NCI-H526 treated with DMSO at 0.1 percent for 48 hours (cell line): ENCODE measurements around the gene NEBL.

ENCODE experiments used
- DNase-seq: peaks from one replicate; lab custom pipeline; 2025; lab: John Stamatoyannopoulos, UW

The NEBL gene

DNA sequence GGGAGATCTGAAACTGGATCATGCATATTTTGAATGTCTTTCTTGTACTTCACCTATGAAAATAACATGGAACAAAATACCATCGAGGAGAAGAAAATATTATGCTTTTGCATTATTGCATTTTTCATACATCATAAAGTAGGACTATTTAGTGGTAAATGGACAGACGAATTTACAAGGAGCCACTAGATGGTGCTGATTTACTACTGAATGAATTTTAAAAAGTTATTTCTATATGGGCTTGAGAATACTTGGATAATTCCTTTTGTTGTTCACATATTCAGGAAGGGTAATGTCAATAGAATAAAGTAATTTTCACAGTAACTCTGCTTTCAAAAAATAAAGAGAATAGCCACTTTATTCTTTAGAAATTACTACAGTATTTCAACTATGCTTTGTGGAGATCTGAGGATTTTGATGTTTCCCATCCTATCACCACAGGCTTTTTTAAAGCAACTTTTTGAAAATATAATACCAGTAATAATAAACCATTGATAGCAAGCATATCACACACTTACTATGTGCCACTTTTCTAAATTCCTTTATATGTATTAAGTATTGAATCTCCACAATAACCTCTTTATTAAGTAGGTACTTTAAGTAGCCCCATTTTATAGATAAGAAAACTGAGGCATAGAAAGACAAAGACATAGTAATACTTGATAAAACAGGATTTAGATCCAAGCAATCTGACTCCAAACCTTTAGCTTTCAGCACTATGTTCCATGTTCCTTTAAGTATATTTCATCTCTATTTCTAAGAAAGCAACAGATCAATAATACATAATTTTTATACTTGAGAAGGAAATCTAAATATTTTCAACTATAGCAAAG lies 38.6 kb downstream of the NEBL start:
- peak; percentile 10 for DNase-seq

DNA sequence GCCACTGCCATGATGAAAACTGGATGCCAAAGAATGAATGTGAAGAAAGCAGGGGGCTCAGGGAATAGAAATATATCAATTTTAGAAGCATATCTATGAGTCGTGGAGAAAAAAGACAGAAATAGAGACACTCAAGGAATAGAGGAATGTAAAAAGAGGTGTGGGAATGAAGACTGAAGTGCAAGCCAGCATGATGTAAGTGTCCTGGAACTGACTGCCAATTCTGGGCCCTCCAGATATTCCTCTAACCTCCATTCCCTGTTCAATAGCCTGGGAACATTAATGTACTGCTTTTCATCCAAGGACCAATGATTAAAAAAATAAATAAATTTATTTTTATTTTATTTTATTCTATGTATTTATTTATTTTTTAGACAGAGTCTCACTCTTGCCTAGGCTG lies 40.6 kb downstream of the NEBL start:
- DNase-seq = no peak

GRCh38 chr10:20855398-20856038 lies 41.6 kb downstream of the NEBL start:
- no peak for DNase-seq

GRCh38 chr10:20853276-20853675 lies 43.8 kb downstream of the NEBL start:
- no peak for DNase-seq

DNA sequence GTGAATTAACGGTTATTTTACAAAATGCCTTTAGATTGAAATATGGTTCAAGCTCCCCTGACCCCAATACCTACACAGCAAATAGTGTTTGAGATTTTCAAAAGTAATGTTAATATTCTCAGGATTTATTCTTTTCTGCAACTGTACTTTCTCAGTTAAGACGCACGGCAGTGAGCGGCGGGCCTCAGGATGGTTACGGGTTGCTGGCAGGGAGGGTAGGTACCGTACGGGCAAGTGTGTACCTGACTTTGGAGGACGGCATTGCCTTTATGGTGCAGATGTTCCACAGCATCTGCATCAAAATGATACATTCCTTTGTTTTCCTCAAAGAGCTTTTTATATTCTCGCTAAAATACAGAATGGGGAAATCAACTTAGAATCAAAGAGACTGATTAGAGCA lies 44.8 kb downstream of the NEBL start:
- no peak for DNase-seq

DNA sequence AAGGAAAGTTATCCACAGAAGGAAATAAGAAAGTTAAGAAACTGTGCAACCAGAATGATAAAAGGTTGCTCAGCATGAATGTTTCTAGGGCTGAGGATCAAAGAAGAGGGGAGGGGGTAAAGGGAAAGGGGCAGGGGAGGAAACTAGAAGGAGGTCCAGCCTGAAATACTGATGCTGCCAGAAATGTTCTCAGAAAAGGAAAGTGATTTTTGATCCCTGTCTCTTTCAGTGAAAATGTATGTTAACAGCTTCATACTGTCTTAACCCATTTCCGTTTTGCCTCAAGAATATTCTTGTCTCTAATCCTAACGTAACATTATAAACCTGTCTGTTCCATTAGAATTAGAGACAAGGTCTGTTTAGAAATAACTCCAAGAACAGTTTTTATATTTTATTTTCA lies 49.6 kb downstream of the NEBL start:
- DNase-seq = no peak

DNA sequence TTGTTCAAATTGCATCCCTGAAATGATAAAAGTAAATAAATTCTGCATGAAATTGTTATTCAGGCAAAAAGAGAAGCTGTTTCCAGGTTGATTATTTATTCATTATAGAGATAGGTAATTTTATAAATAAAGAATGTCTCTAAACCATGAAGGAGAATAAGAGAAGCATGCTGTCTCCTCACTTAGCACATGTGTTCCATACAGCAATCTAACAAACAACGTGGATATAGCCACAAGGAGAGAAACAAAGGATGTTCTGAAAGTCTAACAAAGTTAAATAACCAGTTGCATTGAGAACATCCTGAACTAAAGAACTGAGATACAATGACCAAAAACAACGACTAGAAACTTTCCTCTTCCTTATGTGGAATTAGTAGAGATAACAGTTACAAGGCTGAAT lies 50.8 kb downstream of the NEBL start:
- no peak for DNase-seq

DNA sequence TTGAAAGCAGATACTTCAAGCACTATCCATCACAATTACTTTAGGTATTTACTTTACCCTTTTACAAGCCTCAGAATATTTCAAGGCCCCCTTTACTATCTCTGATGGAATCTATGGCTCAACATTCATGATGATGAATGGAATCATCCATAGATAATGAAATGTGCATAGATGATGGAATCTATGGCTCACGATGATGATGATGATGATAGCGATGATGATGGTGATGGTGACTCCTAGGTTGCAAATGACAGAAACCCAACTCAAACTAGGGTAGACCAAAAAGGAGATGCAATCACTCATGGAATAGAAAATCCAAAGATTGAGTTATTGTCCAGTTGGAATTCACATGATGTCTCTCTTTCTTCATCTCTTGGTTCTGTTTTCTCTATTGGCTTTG lies 55.7 kb downstream of the NEBL start:
- no peak for DNase-seq

- no peak for DNase-seq
Observed at GRCh38 chr10:20839910-20840309, 57.2 kb downstream of the NEBL start.

GRCh38 chr10:20839141-20839540 lies 58.0 kb downstream of the NEBL start:
- no peak for DNase-seq

- no peak for DNase-seq
Observed at GRCh38 chr10:20836401-20836800, 60.7 kb downstream of the NEBL start.

DNA sequence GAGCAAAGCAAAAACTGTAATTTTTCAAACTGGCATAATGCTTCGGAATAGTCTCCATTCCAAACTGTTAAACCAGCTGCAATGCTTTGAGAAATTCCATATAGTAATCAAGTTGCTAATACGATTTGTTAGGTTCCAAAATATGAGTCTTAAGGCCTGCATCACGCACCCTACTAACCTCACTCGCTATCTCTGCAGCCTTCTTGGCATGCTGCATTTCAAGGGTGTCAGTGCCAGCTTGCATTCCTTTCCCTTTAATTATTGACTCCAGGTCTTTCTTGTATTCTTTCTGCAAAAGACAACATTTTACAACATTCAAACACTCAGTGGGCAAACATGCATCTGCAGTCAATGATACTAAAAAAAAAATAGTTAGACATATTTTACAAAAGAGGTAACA lies 61.8 kb downstream of the NEBL start:
- no peak for DNase-seq

GRCh38 chr10:20834825-20835224 lies 62.3 kb downstream of the NEBL start:
- no peak for DNase-seq

- DNase-seq = no peak
Observed at GRCh38 chr10:20822825-20823224, 74.3 kb downstream of the NEBL start.

GRCh38 chr10:20817646-20818045 lies 79.5 kb downstream of the NEBL start:
- DNase-seq = no peak

GRCh38 chr10:20817116-20817515 lies 80.0 kb downstream of the NEBL start:
- DNase-seq = no peak

DNA sequence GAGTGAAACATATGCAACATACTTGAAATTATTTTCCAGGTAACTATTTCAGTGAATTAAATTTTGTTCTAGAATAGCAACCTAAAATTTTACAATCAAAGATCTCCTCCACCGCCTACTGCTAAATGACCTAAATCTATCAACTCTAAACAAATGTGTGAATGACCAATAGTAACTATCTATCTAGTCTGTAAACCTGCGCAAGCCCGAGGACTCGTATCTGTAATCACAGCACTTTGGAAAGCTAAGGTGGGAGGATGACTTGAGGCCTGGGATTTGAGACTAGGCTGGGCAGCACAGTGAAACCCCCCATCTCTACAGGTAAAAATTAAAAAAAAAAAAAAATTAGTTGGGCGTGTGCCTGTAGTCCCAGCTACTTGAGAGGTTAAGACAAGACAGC lies 83.0 kb downstream of the NEBL start:
- DNase-seq = no peak

- no peak for DNase-seq
Observed at GRCh38 chr10:20811131-20811530, 86.0 kb downstream of the NEBL start.

- DNase-seq = no peak
Observed at GRCh38 chr10:20809631-20810030, 87.5 kb downstream of the NEBL start.

- no peak for DNase-seq
Observed at GRCh38 chr10:20806487-20806886, 90.6 kb downstream of the NEBL start.

DNA sequence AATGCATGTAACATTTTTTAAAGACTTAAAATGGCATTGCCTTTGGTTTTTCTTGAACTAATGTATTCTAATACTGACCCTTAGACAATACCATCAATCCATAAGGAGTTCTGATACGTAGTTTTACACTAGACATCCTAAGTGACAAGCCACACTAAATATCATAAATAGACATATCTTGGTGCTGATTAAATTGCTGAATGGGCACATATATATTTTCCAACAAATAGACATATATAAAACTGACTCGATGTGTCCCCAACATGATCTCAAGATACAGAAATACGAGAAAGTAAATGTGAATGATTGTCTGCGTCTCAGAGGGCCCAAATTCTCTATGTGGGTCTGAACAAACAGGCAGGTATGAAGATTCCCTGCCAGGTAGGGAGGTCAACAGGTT lies 99.8 kb downstream of the NEBL start:
- no peak for DNase-seq

GRCh38 chr10:20795391-20795790 lies 101.7 kb downstream of the NEBL start:
- no peak for DNase-seq

- no peak for DNase-seq
Observed at GRCh38 chr10:20785174-20785573, 111.9 kb downstream of the NEBL start.
